Measurements from ENCODE around the gene IFNE. TPM values are rescaled to one million over a fixed set of nuclear protein-coding genes. Genes with fewer than 3 reads are reported as not detected.

Gene IFNE
- total RNA-seq, 1 donor = 18.3 TPM

GRCh38 chr9:21470126-21470525 is 12.0 kb downstream of the IFNE start:
- H3K4me3 ChIP-seq (ENCODE audit: low read depth, low read length) = no peak overlapping the region
- TF ChIP-seq CTCF (IDR thresholded peaks at IDR 0.05; ENCODE audit: insufficient read depth, low read length) = no peak
- no peak for DNase-seq (ENCODE audit: low read depth)

- H3K4me3 ChIP-seq (ENCODE audit: low read depth, low read length) = no peak overlapping the region
- peak; percentile 70 for TF ChIP-seq CTCF (IDR thresholded peaks at IDR 0.05; ENCODE audit: insufficient read depth, low read length)
- DNase-seq (ENCODE audit: low read depth) = peak; percentile 81
These were observed 16.1 kb downstream of the IFNE start for GRCh38 chr9:21465859-21466518.

GRCh38 chr9:21465138-21465537 is 17.0 kb downstream of the IFNE start:
- no peak for TF ChIP-seq CTCF (IDR thresholded peaks at IDR 0.05; ENCODE audit: insufficient read depth, low read length)
- H3K4me3 ChIP-seq (ENCODE audit: low read depth, low read length) = no peak overlapping the region
- no peak for DNase-seq (ENCODE audit: low read depth)

- no peak for TF ChIP-seq CTCF (IDR thresholded peaks at IDR 0.05; ENCODE audit: insufficient read depth, low read length)
- DNase-seq (ENCODE audit: low read depth) = peak; percentile 24
- no peak overlapping the region for H3K4me3 ChIP-seq (ENCODE audit: low read depth, low read length)
These were observed 20.7 kb downstream of the IFNE start for GRCh38 chr9:21461377-21461776.

GRCh38 chr9:21455320-21455719 is 26.8 kb downstream of the IFNE start:
- DNase-seq (ENCODE audit: low read depth) = peak; percentile 47
- no peak overlapping the region for H3K4me3 ChIP-seq (ENCODE audit: low read depth, low read length)
- TF ChIP-seq CTCF (IDR thresholded peaks at IDR 0.05; ENCODE audit: insufficient read depth, low read length) = peak; percentile 76

- peak; percentile 60 for DNase-seq (ENCODE audit: low read depth)
- no peak overlapping the region for H3K4me3 ChIP-seq (ENCODE audit: low read depth, low read length)
- TF ChIP-seq CTCF (IDR thresholded peaks at IDR 0.05; ENCODE audit: insufficient read depth, low read length) = no peak
These were observed 28.0 kb downstream of the IFNE start for GRCh38 chr9:21454149-21454548.

- no peak for DNase-seq (ENCODE audit: low read depth)
- H3K4me3 ChIP-seq (ENCODE audit: low read depth, low read length) = no peak overlapping the region
- TF ChIP-seq CTCF (IDR thresholded peaks at IDR 0.05; ENCODE audit: insufficient read depth, low read length) = no peak
These were observed 29.4 kb downstream of the IFNE start for GRCh38 chr9:21452681-21453080.
